ENCODE data around the gene COL17A1. TPM values are rescaled to one million over a fixed set of nuclear protein-coding genes. Genes with fewer than 3 reads are reported as not detected.

Gene COL17A1
- total and polyA plus RNA-seq, 2 experiments from 2014 or later = 1.1 to 1.3 TPM

- TF ChIP-seq ZNF462 (CRISPR knock-in tag; IDR thresholded peaks at IDR 0.05) (no peak), ETS1 (IDR thresholded peaks at IDR 0.05) (no peak), STAT1 (IDR thresholded peaks at IDR 0.05; ENCODE audit: unreplicated experiment) (no peak)
Observed at GRCh38 chr10:103990531-103990930, 95.1 kb downstream of the COL17A1 start (continued).

GRCh38 chr10:103990121-103990520 lies 95.6 kb downstream of the COL17A1 start:
- H3K9me2 ChIP-seq (ENCODE audit: insufficient read depth) = no peaks in the 10 kb centered on the region
- no peak overlapping the region for H3K4me2 ChIP-seq
- no peaks in the 10 kb centered on the region for H3K27me3 Mint-ChIP-seq (ENCODE audit: insufficient read depth, low read depth, poor library complexity)
- H3K27me3 ChIP-seq (ENCODE audit: insufficient read depth) = no peaks in the 10 kb centered on the region
- H3K9me3 Mint-ChIP-seq = no peaks in the 10 kb centered on the region
- H3K79me2 ChIP-seq (replicated peaks; ENCODE audit: insufficient read depth) = no peaks in the 10 kb centered on the region; the same call in 1 of the 2 replicates
- no peak overlapping the region for H3K4me3 Mint-ChIP-seq
- TF ChIP-seq ZNF114 (CRISPR knock-in tag; IDR thresholded peaks at IDR 0.05) (no peak), STAT1 (IDR thresholded peaks at IDR 0.05; ENCODE audit: unreplicated experiment) (no peak), ZNF331 (CRISPR knock-in tag; IDR thresholded peaks at IDR 0.05; ENCODE audit: low read depth) (no peak), EZH2 (IDR thresholded peaks at IDR 0.05; ENCODE audit: low read depth, unreplicated experiment) (no peak), POLR2AphosphoS5 (IDR thresholded peaks at IDR 0.05; ENCODE audit: low read depth) (no peak), JUNB (IDR thresholded peaks at IDR 0.05; ENCODE audit: unreplicated experiment) (no peak), CREB1 (CRISPR knock-in tag; IDR thresholded peaks at IDR 0.05; ENCODE audit: low read depth) (no peak)
- no peaks in the 10 kb centered on the region for H3K4me1 ChIP-seq (ENCODE audit: insufficient read depth)
- no peak overlapping the region for H3K27ac Mint-ChIP-seq
- ATAC-seq = no peak
- no peaks in the 10 kb centered on the region for H4K20me1 ChIP-seq (replicated peaks; ENCODE audit: insufficient read depth)
- no peaks in the 10 kb centered on the region for H3F3A ChIP-seq (replicated peaks; ENCODE audit: low read depth)
- H3K4me3 ChIP-seq = no peak overlapping the region
- no peak overlapping the region for H2AFZ ChIP-seq
- no peak overlapping the region for H3K27ac ChIP-seq (ENCODE audit: low read depth)
- no peaks in the 10 kb centered on the region for H3K36me3 ChIP-seq (ENCODE audit: insufficient read depth)
- no peaks in the 10 kb centered on the region for H3K36me3 Mint-ChIP-seq (ENCODE audit: low read depth)
- DNase-seq (ENCODE audit: low spot score) = no peak
- no peaks in the 10 kb centered on the region for H3K4me1 Mint-ChIP-seq
